Lower lobe of right lung (tissue), 2 donors: ENCODE data around the gene ALG13. TPM values are rescaled to one million over a fixed set of nuclear protein-coding genes. Genes with fewer than 3 reads are reported as not detected.
"Not testable (repeated sequence)": the region's sequence is repeated elsewhere in the genome, so short reads cannot be mapped to it uniquely, and the experiment has no call there.

ENCODE experiments used
- ATAC-seq, 2 donors: fragments of 200-7000 bp; cut with Tn5 transposase; one replicate each; pipeline ENCODE4 v1.9.1; 2020 to 2022; ENCODE audit warnings: mild to moderate bottlenecking in 2 of 2, moderate library complexity in 2 of 2
- DNase-seq: peaks from one replicate; pipeline ENCODE4 v3.0.0-alpha.2; 2020
- H3K27ac ChIP-seq: fragments of 200-600 bp; one replicate; pipeline ENCODE4 v1.8.0; 2022
- H3K27me3 ChIP-seq: fragments of 200-600 bp; one replicate; pipeline ENCODE4 v1.8.0; 2022; ENCODE audit warnings: low read depth
- H3K36me3 ChIP-seq: fragments of 200-600 bp; one replicate; pipeline ENCODE4 v1.8.0; 2022; ENCODE audit warnings: mild to moderate bottlenecking
- H3K4me1 ChIP-seq: fragments of 200-600 bp; one replicate; pipeline ENCODE4 v1.8.0; 2022
- H3K4me3 ChIP-seq: fragments of 200-600 bp; one replicate; pipeline ENCODE4 v1.8.0; 2022; ENCODE audit warnings: mild to moderate bottlenecking
- H3K9me3 ChIP-seq: fragments of 200-600 bp; one replicate; pipeline ENCODE4 v1.8.0; 2022
- CTCF ChIP-seq: fragments of 200-600 bp; IDR thresholded peaks from one replicate; pipeline ENCODE4 v1.8.0; 2022; ENCODE audit warnings: antibody characterized with exemption, mild to moderate bottlenecking
- intact Hi-C: fragments of 100-400 bp; cut with DNase I; formaldehyde crosslinking; loops from one replicate; pipeline ENCODE4 v1.11.0; 2022
- total RNA-seq: library from RNA; stranded (reverse); fragmentation: NEBNext Ultra II Directional; extraction: Animal tissue kit (Norgen Biotek cat#: 25700); gene quantifications from one replicate; pipeline ENCODE4 v1.2.1, GENCODE V29; 2021
- donor health status: DM: no; HTN: yes; CAD: no; lungs with severe emphysema.

Gene ALG13
- total RNA-seq, 1 donor from 2014 or later = 40.3 TPM

- Histone ChIP-seq H3K4me3 (no peak overlapping the region), H3K27me3 (no peaks in the 10 kb centered on the region), H3K9me3 (no peaks in the 10 kb centered on the region), H3K27ac (no peak overlapping the region), H3K4me1 (no peaks in the 10 kb centered on the region), H3K36me3 (peaks cover 13% of the 10 kb centered on the region)
- DNase-seq = no peak
- TF ChIP-seq CTCF = no peak
- no peak for ATAC-seq
- intact Hi-C loops = no loop called here
Observed at GRCh38 chrX:111759686-111760085, 78.7 kb downstream of the ALG13 start.

GRCh38 chrX:111761578-111762135, 80.7 kb downstream of the ALG13 start:
- no peak overlapping the region for H3K27ac ChIP-seq
- peaks cover 28% of the 10 kb centered on the region for H3K36me3 ChIP-seq
- H3K4me3 ChIP-seq = no peak overlapping the region
- no peaks in the 10 kb centered on the region for H3K4me1 ChIP-seq
- intact Hi-C loops = no loop called here
- H3K9me3 ChIP-seq = no peaks in the 10 kb centered on the region
- no peak for ATAC-seq
- DNase-seq = no peak
- no peaks in the 10 kb centered on the region for H3K27me3 ChIP-seq
- TF ChIP-seq CTCF = no peak

GRCh38 chrX:111778591-111778990, 97.6 kb downstream of the ALG13 start:
- no peaks in the 10 kb centered on the region for H3K36me3 ChIP-seq
- H3K27ac ChIP-seq = no peak overlapping the region
- intact Hi-C loops = no loop called here
- ATAC-seq = no peak
- no peaks in the 10 kb centered on the region for H3K9me3 ChIP-seq
- no peak overlapping the region for H3K4me3 ChIP-seq
- no peaks in the 10 kb centered on the region for H3K4me1 ChIP-seq
- no peaks in the 10 kb centered on the region for H3K27me3 ChIP-seq
- no peak for DNase-seq
- TF ChIP-seq CTCF = no peak

GRCh38 chrX:111779582-111779981, 98.6 kb downstream of the ALG13 start:
- peak in 1 of 2 donors; percentile 26 for ATAC-seq
- H3K9me3 ChIP-seq = no peaks in the 10 kb centered on the region

GRCh38 chrX:111784667-111785066, 103.7 kb downstream of the ALG13 start:
- intact Hi-C loops = no loop called here
- no peaks in the 10 kb centered on the region for H3K27me3 ChIP-seq
- no peak for DNase-seq
- no peaks in the 10 kb centered on the region for H3K9me3 ChIP-seq
- no peak for ATAC-seq
- no peak overlapping the region for H3K27ac ChIP-seq
- no peak for TF ChIP-seq CTCF
- H3K4me3 ChIP-seq = no peak overlapping the region
- no peaks in the 10 kb centered on the region for H3K4me1 ChIP-seq
- no peaks in the 10 kb centered on the region for H3K36me3 ChIP-seq

More at GRCh38 chrX:111779582-111779981, 98.6 kb downstream of the ALG13 start:
- no peak overlapping the region for H3K27ac ChIP-seq
- TF ChIP-seq CTCF = no peak
- intact Hi-C loops = no loop called here
- no peaks in the 10 kb centered on the region for H3K27me3 ChIP-seq
- no peak for DNase-seq
- no peaks in the 10 kb centered on the region for H3K36me3 ChIP-seq
- H3K4me1 ChIP-seq = no peaks in the 10 kb centered on the region
- H3K4me3 ChIP-seq = no peak overlapping the region

- intact Hi-C loops, H3K9me3 ChIP-seq, H3K4me3 ChIP-seq, H3K36me3 ChIP-seq, H3K4me1 ChIP-seq, DNase-seq, H3K27me3 ChIP-seq, H3K27ac ChIP-seq, ATAC-seq: not testable (repeated sequence)
Observed at GRCh38 chrX:111790054-111790453, 109.1 kb downstream of the ALG13 start.

Other genes starting within 250 kb of the ALG13 start
- gene SERTM2, start 169.5 kb upstream of the ALG13 start, total RNA-seq = 0.09 TPM
- gene TRPC5OS, start 195.0 kb downstream of the ALG13 start, total RNA-seq = not detected